H1 (cell line): ENCODE measurements around the gene THRB.

ENCODE experiments used
- ATF2 ChIP-seq: IDR thresholded peaks from 2 replicates; pipeline ENCODE4 v1.6.1; 2012; ENCODE audit warnings: low read length, inconsistent platforms
- CTCF ChIP-seq, 3 experiments: IDR thresholded peaks; 1 replicate in 2 of 3; 2 replicates in 1 of 3; pipeline versions ENCODE4 v1.5.1 to v1.6.1; 2011; ENCODE audit warnings: low read length in 3 of 3, mild to moderate bottlenecking in 3 of 3, inconsistent platforms in 2 of 3, low read depth in 1 of 3, moderate library complexity in 1 of 3; ENCODE audit not compliant: insufficient read depth in 1 of 3; ENCODE audit errors: control extremely low read depth in 1 of 3
- GABPA ChIP-seq: IDR thresholded peaks from 2 replicates; pipeline ENCODE4 v1.6.1; 2011; ENCODE audit warnings: mild to moderate bottlenecking, low read length, moderate library complexity, borderline replicate concordance; ENCODE audit not compliant: insufficient read depth
- NANOG ChIP-seq: IDR thresholded peaks from 2 replicates; pipeline ENCODE4 v1.6.1; 2011; ENCODE audit warnings: low read length, low read depth, mild to moderate bottlenecking, inconsistent platforms; ENCODE audit not compliant: insufficient read depth, poor library complexity, severe bottlenecking
- POLR2AphosphoS5 ChIP-seq: IDR thresholded peaks from 2 replicates; pipeline ENCODE4 v1.6.1; 2011; ENCODE audit warnings: low read depth, low read length
- TAF1 ChIP-seq: IDR thresholded peaks from 2 replicates; pipeline ENCODE4 v1.6.1; 2011; ENCODE audit warnings: mild to moderate bottlenecking, low read depth, low read length

GRCh38 chr3:24394754-24395153, 99.9 kb downstream of the THRB start:
- TF ChIP-seq POLR2AphosphoS5, result no peak
- TF ChIP-seq ATF2, result no peak
- no peak for TF ChIP-seq GABPA
- no peak for TF ChIP-seq NANOG
- no peak for TF ChIP-seq CTCF (IDR thresholded peaks at IDR 0.05; ENCODE audit: control extremely low read depth in 1 of 3, insufficient read depth in 1 of 3, low read depth in 1 of 3, low read length in 3 of 3)
- no peak for TF ChIP-seq TAF1
